Upper lobe of left lung (tissue), 6 donors: ENCODE results near the gene GPR52. TPM values are rescaled to one million over a fixed set of nuclear protein-coding genes. Genes with fewer than 3 reads are reported as not detected.

Experiments
- ATAC-seq, 2 donors: fragments of 200-7000 bp; cut with Tn5 transposase; one replicate each; pipeline ENCODE4 v1.9.1; 2022; ENCODE audit warnings: mild to moderate bottlenecking in 2 of 2, moderate library complexity in 2 of 2; ENCODE audit not compliant: low FRiP score in 2 of 2
- DNase-seq, 2 donors: peaks; one replicate each; pipeline ENCODE4 v3.0.0-alpha.2; 2019 to 2020
- H3K27ac ChIP-seq, 4 donors: fragments of 200-600 bp; sonication (generic); one replicate each; pipeline ENCODE4 v1.5.1; 2016 to 2019
- H3K27me3 ChIP-seq, 4 donors: fragments of 200-600 bp; sonication (generic); one replicate each; pipeline ENCODE4 v1.5.1; 2017 to 2019
- H3K36me3 ChIP-seq, 4 donors: fragments of 200-600 bp; sonication (generic); one replicate each; pipeline ENCODE4 v1.5.1; 2016 to 2019
- H3K4me1 ChIP-seq, 4 donors: fragments of 200-600 bp; sonication (generic); one replicate each; pipeline ENCODE4 v1.5.1; 2018 to 2019
- H3K4me3 ChIP-seq, 4 donors: fragments of 200-600 bp; sonication (generic); one replicate each; pipeline ENCODE4 v1.5.1; 2017 to 2019; ENCODE audit warnings: mild to moderate bottlenecking in 2 of 4, moderate library complexity in 1 of 4
- H3K9me3 ChIP-seq, 4 donors: fragments of 200-600 bp; sonication (generic); one replicate each; pipeline ENCODE4 v1.5.1; 2018 to 2019
- CTCF ChIP-seq, 6 experiments: fragments of 450-650 bp in 4 of 6; fragments of 200-600 bp in 2 of 6; sonication (generic) in 2 of 6; IDR thresholded peaks; one replicate each; pipeline ENCODE4 v1.5.1; 2016 to 2019; ENCODE audit warnings: antibody characterized with exemption in 6 of 6
- EP300 ChIP-seq, 4 donors: sonication (generic); formaldehyde crosslinking; IDR thresholded peaks; one replicate each; pipeline ENCODE4 v1.5.1; 2017; ENCODE audit warnings: antibody characterized with exemption in 4 of 4, control low read depth in 2 of 4
- POLR2A ChIP-seq, 4 donors: fragments of 450-650 bp; IDR thresholded peaks; one replicate each; pipeline ENCODE4 v1.5.1; 2016 to 2017; ENCODE audit warnings: antibody characterized with exemption in 4 of 4, mild to moderate bottlenecking in 2 of 4
- POLR2AphosphoS5 ChIP-seq, 2 donors: sonication (generic); formaldehyde crosslinking; IDR thresholded peaks; one replicate each; pipeline ENCODE4 v1.5.1; 2017; ENCODE audit warnings: antibody characterized with exemption in 2 of 2
- WGBS, 2 donors: methylation state at CpG; one replicate each; pipeline ENCODE4 v1.1.5; 2017 to 2018; 5-methylcytosine and 5-hydroxymethylcytosine counted together
- total RNA-seq, 6 donors: library from RNA; depleted of rRNA in 4 of 6; stranded (reverse); fragments of >200 nt in 4 of 6; gene quantifications; one replicate each; pipeline versions ENCODE4 v1.1.0 to v1.2.1, GENCODE V29; 2016 to 2021
- donor health status: DM: no; HTN: no; CAD: no; lungs with moderate emphysema.
- donor health status: DM: no; HTN: yes; CAD: no; lungs with severe emphysema.

Gene GPR52
- total RNA-seq, 6 donors from 2014 or later, result 1.1 to 3.8 (median 2.4) TPM

GRCh38 chr1:174413632-174414031 lies 34.1 kb upstream of the GPR52 start:
- ATAC-seq, result no peak
- 79 to 84% methylated on average over 4 of the region's 4 CpGs for whole genome bisulfite sequencing, 2 donors
- DNase-seq, result no peak
- H3K4me1 ChIP-seq, result no peaks in the 10 kb centered on the region
- H3K36me3 ChIP-seq, result no peaks in the 10 kb centered on the region
- no peak for TF ChIP-seq EP300 (IDR thresholded peaks at IDR 0.05)
- no peak for TF ChIP-seq CTCF (IDR thresholded peaks at IDR 0.05)
- TF ChIP-seq POLR2A (IDR thresholded peaks at IDR 0.05), result no peak
- TF ChIP-seq POLR2AphosphoS5 (IDR thresholded peaks at IDR 0.05), result no peak
- no peaks in the 10 kb centered on the region for H3K9me3 ChIP-seq
- peak overlapping the region in 2 of 4 donors; percentile 1 to 2 for H3K4me3 ChIP-seq
- no peak overlapping the region for H3K27ac ChIP-seq
- no peaks in the 10 kb centered on the region for H3K27me3 ChIP-seq

GRCh38 chr1:174414203-174414602 lies 33.6 kb upstream of the GPR52 start:
- Histone ChIP-seq H3K4me1 (no peaks in the 10 kb centered on the region), H3K27me3 (no peaks in the 10 kb centered on the region), H3K4me3 (peak overlapping the region in 2 of 4 donors; percentile 1 to 2), H3K9me3 (no peaks in the 10 kb centered on the region), H3K27ac (no peak overlapping the region), H3K36me3 (no peaks in the 10 kb centered on the region)
- 31 to 39% methylated on average over 1 of the region's 1 CpG for WGBS, 2 donors
- DNase-seq (no peak), ATAC-seq (no peak)
- TF ChIP-seq EP300 (IDR thresholded peaks at IDR 0.05) (no peak), POLR2A (IDR thresholded peaks at IDR 0.05) (no peak), POLR2AphosphoS5 (IDR thresholded peaks at IDR 0.05) (no peak), CTCF (IDR thresholded peaks at IDR 0.05) (no peak)

- Histone ChIP-seq H3K27ac (no peak overlapping the region), H3K4me3 (no peak overlapping the region), H3K27me3 (no peaks in the 10 kb centered on the region), H3K4me1 (no peaks in the 10 kb centered on the region), H3K9me3 (no peaks in the 10 kb centered on the region), H3K36me3 (no peaks in the 10 kb centered on the region)
- TF ChIP-seq EP300 (IDR thresholded peaks at IDR 0.05), result no peak
- TF ChIP-seq POLR2AphosphoS5 (IDR thresholded peaks at IDR 0.05), result no peak
- no peak for TF ChIP-seq CTCF (IDR thresholded peaks at IDR 0.05)
- no peak for TF ChIP-seq POLR2A (IDR thresholded peaks at IDR 0.05)
- no peak for ATAC-seq
- no peak for DNase-seq
- WGBS, 2 donors, result 92 to 98% methylated on average over 2 of the region's 2 CpGs
Measured at GRCh38 chr1:174415506-174415905, 32.3 kb upstream of the GPR52 start.

- Histone ChIP-seq H3K36me3 (no peaks in the 10 kb centered on the region), H3K27me3 (no peaks in the 10 kb centered on the region), H3K4me1 (no peaks in the 10 kb centered on the region), H3K27ac (no peak overlapping the region), H3K9me3 (no peaks in the 10 kb centered on the region), H3K4me3 (no peak overlapping the region)
- WGBS, 2 donors, result 83 to 91% methylated on average over 2 of the region's 2 CpGs
- ATAC-seq (no peak), DNase-seq (no peak)
- no peak for TF ChIP-seq POLR2AphosphoS5 (IDR thresholded peaks at IDR 0.05)
Measured at GRCh38 chr1:174417921-174418320, 29.8 kb upstream of the GPR52 start.

GRCh38 chr1:174425121-174425520 lies 22.6 kb upstream of the GPR52 start:
- Histone ChIP-seq H3K36me3 (no peaks in the 10 kb centered on the region), H3K4me3 (no peak overlapping the region), H3K9me3 (no peaks in the 10 kb centered on the region), H3K27me3 (no peaks in the 10 kb centered on the region), H3K4me1 (no peaks in the 10 kb centered on the region), H3K27ac (no peak overlapping the region)
- ATAC-seq, result no peak
- DNase-seq, result no peak
- TF ChIP-seq POLR2A (IDR thresholded peaks at IDR 0.05), result no peak
- TF ChIP-seq CTCF (IDR thresholded peaks at IDR 0.05), result no peak
- no peak for TF ChIP-seq EP300 (IDR thresholded peaks at IDR 0.05)
- no peak for TF ChIP-seq POLR2AphosphoS5 (IDR thresholded peaks at IDR 0.05)
